ENCODE data around the gene CNTN3.

CNTN3 gene

DNA sequence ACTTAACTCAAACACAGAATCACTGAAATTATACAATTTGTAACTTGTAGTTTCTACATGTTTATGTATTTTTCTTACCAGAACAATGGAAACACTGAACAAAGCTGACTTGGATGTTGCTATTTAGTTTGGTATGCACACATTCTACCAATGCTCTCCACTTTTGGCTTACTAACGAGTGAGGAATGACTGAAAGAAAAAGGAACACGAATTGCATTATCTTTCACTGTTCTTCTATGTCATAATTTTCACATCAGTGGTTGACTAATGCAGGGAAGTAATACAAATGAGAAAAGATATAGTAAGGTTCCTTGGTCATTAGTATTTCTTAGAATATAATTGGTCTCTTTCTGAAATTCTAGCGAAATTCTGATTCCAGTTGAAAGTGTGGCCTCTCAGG is 9.8 kb upstream of the CNTN3 start:
- WGBS, result 50% methylated on average over 1 of the region's 3 CpGs
- Histone ChIP-seq H3K23ac (ENCODE audit: low read length in 2 of 2) (no peak overlapping the region), H4K91ac (ENCODE audit: low read length) (no peak overlapping the region), H3K18ac (ENCODE audit: low read depth in 1 of 2, low read length in 2 of 2) (no peak overlapping the region), H2BK120ac (ENCODE audit: low read depth, low read length) (no peak overlapping the region), H2BK12ac (ENCODE audit: low read length in 2 of 2) (no peak overlapping the region), H3K4me3 (ENCODE audit: insufficient read depth in 1 of 2, low read depth in 1 of 2, low read length in 2 of 2) (no peak overlapping the region), H3K4ac (ENCODE audit: low read depth in 1 of 2, low read length in 2 of 2) (no peak overlapping the region), H3K4me1 (ENCODE audit: control insufficient read depth, insufficient read depth, low read depth, low read length) (no peaks in the 10 kb centered on the region), H3K36me3 (ENCODE audit: control insufficient read depth in 1 of 2, insufficient read depth in 2 of 2, low read depth in 1 of 2, low read length in 2 of 2) (no peaks in the 10 kb centered on the region), H3K9me3 (ENCODE audit: control insufficient read depth, low read length) (no peaks in the 10 kb centered on the region), H2AK5ac (ENCODE audit: low read length, severe bottlenecking) (no peak overlapping the region), H3K27me3 (ENCODE audit: control insufficient read depth in 1 of 2, insufficient read depth in 1 of 2, low read length in 2 of 2) (no peaks in the 10 kb centered on the region), H4K8ac (ENCODE audit: low read length) (no peak overlapping the region), H3K79me1 (replicated peaks; ENCODE audit: low read length, poor library complexity, severe bottlenecking) (no peaks in the 10 kb centered on the region), H3K14ac (ENCODE audit: low read length in 2 of 2) (no peak overlapping the region), H3K27ac (ENCODE audit: low read length, poor library complexity, severe bottlenecking) (no peak overlapping the region), H2BK5ac (ENCODE audit: low read depth, low read length, poor library complexity, severe bottlenecking) (no peak overlapping the region), H3K9ac (ENCODE audit: low read length) (no peak overlapping the region), H3K4me2 (ENCODE audit: low read length, poor library complexity, severe bottlenecking) (no peak overlapping the region), H2BK15ac (ENCODE audit: low read depth, poor library complexity, severe bottlenecking) (no peak overlapping the region), H2AFZ (ENCODE audit: low read depth, low read length) (no peak overlapping the region)
- no peak for DNase-seq

DNA sequence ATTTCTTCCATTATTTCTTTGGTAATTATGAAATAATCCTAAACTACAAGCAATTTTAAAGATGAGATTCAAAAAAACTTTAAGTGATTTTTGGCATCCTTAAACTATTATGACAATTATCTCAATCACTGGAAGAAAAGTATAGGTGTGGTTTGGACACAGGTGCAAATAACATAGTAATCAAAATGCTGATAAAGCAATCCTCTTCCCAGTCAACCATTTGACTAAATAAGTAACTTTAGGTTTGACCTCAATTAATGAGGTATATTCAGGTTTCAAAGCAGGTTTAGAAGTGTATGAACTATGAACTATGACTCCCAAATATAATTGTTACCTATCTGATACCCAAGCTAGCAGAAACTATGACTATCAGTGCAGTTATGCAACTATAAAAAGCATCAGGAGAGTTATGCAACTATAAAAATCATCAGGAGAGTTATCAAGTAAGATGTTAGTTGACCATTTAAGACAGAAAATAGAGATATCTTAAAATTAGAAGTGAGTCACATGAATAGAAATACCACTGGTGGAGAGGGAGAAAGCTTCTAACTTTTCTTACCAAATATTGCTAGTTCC is 8.9 kb upstream of the CNTN3 start:
- Histone ChIP-seq H3K18ac (ENCODE audit: low read depth in 1 of 2, low read length in 2 of 2) (no peak overlapping the region), H3K4me1 (ENCODE audit: control insufficient read depth, insufficient read depth, low read depth, low read length) (no peaks in the 10 kb centered on the region), H3K79me1 (replicated peaks; ENCODE audit: low read length, poor library complexity, severe bottlenecking) (no peaks in the 10 kb centered on the region), H2BK15ac (ENCODE audit: low read depth, poor library complexity, severe bottlenecking) (no peak overlapping the region), H2BK120ac (ENCODE audit: low read depth, low read length) (no peak overlapping the region), H3K4me3 (ENCODE audit: insufficient read depth in 1 of 2, low read depth in 1 of 2, low read length in 2 of 2) (no peak overlapping the region), H2BK12ac (ENCODE audit: low read length in 2 of 2) (no peak overlapping the region), H3K9ac (ENCODE audit: low read length) (no peak overlapping the region), H2BK5ac (ENCODE audit: low read depth, low read length, poor library complexity, severe bottlenecking) (no peak overlapping the region), H2AK5ac (ENCODE audit: low read length, severe bottlenecking) (no peak overlapping the region), H3K14ac (ENCODE audit: low read length in 2 of 2) (no peak overlapping the region), H2AFZ (ENCODE audit: low read depth, low read length) (no peak overlapping the region), H4K91ac (ENCODE audit: low read length) (no peak overlapping the region), H3K27me3 (ENCODE audit: control insufficient read depth in 1 of 2, insufficient read depth in 1 of 2, low read length in 2 of 2) (no peaks in the 10 kb centered on the region), H3K4ac (ENCODE audit: low read depth in 1 of 2, low read length in 2 of 2) (no peak overlapping the region), H3K23ac (ENCODE audit: low read length in 2 of 2) (no peak overlapping the region), H3K36me3 (ENCODE audit: control insufficient read depth in 1 of 2, insufficient read depth in 2 of 2, low read depth in 1 of 2, low read length in 2 of 2) (no peaks in the 10 kb centered on the region), H4K8ac (ENCODE audit: low read length) (no peak overlapping the region), H3K27ac (ENCODE audit: low read length, poor library complexity, severe bottlenecking) (no peak overlapping the region), H3K4me2 (ENCODE audit: low read length, poor library complexity, severe bottlenecking) (no peak overlapping the region), H3K9me3 (ENCODE audit: control insufficient read depth, low read length) (no peaks in the 10 kb centered on the region)
- no peak for DNase-seq

DNA sequence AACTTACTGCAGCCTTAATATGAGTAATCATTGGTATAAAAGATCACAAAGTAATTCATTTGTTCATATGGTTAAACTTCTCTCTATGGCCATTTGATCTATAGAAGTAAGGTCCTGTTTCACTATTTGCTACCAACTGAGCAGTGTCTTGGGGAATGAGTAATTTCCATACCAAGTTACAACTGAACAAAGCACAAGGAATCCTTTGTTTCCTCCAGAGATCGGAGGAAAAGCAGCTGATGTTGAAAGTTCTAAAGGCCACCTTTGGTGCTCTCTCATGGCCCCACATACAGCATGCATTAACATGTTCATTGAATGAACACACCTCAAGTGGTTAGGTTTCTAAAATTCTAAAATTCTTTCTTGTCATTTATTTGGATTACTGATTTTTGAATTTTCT is 7.1 kb upstream of the CNTN3 start:
- Histone ChIP-seq H2BK15ac (ENCODE audit: low read depth, poor library complexity, severe bottlenecking) (no peak overlapping the region), H2AK5ac (ENCODE audit: low read length, severe bottlenecking) (no peak overlapping the region), H3K36me3 (ENCODE audit: control insufficient read depth in 1 of 2, insufficient read depth in 2 of 2, low read depth in 1 of 2, low read length in 2 of 2) (no peaks in the 10 kb centered on the region), H2AFZ (ENCODE audit: low read depth, low read length) (no peak overlapping the region), H3K4me1 (ENCODE audit: control insufficient read depth, insufficient read depth, low read depth, low read length) (no peaks in the 10 kb centered on the region), H3K23ac (ENCODE audit: low read length in 2 of 2) (no peak overlapping the region), H3K9ac (ENCODE audit: low read length) (no peak overlapping the region), H3K18ac (ENCODE audit: low read depth in 1 of 2, low read length in 2 of 2) (no peak overlapping the region), H2BK12ac (ENCODE audit: low read length in 2 of 2) (no peak overlapping the region), H3K4me2 (ENCODE audit: low read length, poor library complexity, severe bottlenecking) (no peak overlapping the region), H3K4me3 (ENCODE audit: insufficient read depth in 1 of 2, low read depth in 1 of 2, low read length in 2 of 2) (no peak overlapping the region), H3K9me3 (ENCODE audit: control insufficient read depth, low read length) (no peaks in the 10 kb centered on the region), H2BK120ac (ENCODE audit: low read depth, low read length) (no peak overlapping the region), H3K27me3 (ENCODE audit: control insufficient read depth in 1 of 2, insufficient read depth in 1 of 2, low read length in 2 of 2) (no peaks in the 10 kb centered on the region), H4K8ac (ENCODE audit: low read length) (no peak overlapping the region), H2BK5ac (ENCODE audit: low read depth, low read length, poor library complexity, severe bottlenecking) (no peak overlapping the region), H3K79me1 (replicated peaks; ENCODE audit: low read length, poor library complexity, severe bottlenecking) (no peaks in the 10 kb centered on the region), H3K14ac (ENCODE audit: low read length in 2 of 2) (no peak overlapping the region), H4K91ac (ENCODE audit: low read length) (no peak overlapping the region), H3K27ac (ENCODE audit: low read length, poor library complexity, severe bottlenecking) (no peak overlapping the region), H3K4ac (ENCODE audit: low read depth in 1 of 2, low read length in 2 of 2) (no peak overlapping the region)
- 85% methylated on average over 1 of the region's 1 CpG for WGBS
- DNase-seq, result no peak

DNA sequence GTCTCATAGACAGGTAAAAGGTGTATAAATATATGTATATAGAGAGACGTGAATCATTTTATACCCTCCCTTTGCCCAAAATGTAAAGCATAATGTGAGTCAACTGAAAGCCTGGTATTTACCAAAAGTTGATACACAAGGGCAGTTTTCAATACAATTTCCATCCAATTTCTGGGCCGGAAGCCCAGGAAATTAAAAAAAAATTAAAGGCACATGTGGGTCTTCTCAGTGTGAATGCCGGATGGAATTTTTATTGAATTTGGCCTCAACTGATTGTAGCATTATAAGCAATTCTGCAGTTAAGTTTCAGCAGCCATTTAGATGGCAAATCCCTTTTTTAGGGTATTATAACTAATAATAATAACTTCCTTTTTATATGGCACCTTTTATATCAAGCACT is 3.3 kb upstream of the CNTN3 start:
- Histone ChIP-seq H2BK5ac (ENCODE audit: low read depth, low read length, poor library complexity, severe bottlenecking) (no peak overlapping the region), H3K23ac (ENCODE audit: low read length in 2 of 2) (no peak overlapping the region), H3K18ac (ENCODE audit: low read depth in 1 of 2, low read length in 2 of 2) (no peak overlapping the region), H3K9me3 (ENCODE audit: control insufficient read depth, low read length) (no peaks in the 10 kb centered on the region), H3K14ac (ENCODE audit: low read length in 2 of 2) (no peak overlapping the region), H3K27me3 (ENCODE audit: control insufficient read depth in 1 of 2, insufficient read depth in 1 of 2, low read length in 2 of 2) (peaks cover 5 to 19% of the 10 kb centered on the region in 2 experiments), H2BK12ac (ENCODE audit: low read length in 2 of 2) (no peak overlapping the region), H3K9ac (ENCODE audit: low read length) (no peak overlapping the region), H2AK5ac (ENCODE audit: low read length, severe bottlenecking) (no peak overlapping the region), H3K27ac (ENCODE audit: low read length, poor library complexity, severe bottlenecking) (no peak overlapping the region), H3K4me2 (ENCODE audit: low read length, poor library complexity, severe bottlenecking) (no peak overlapping the region), H4K91ac (ENCODE audit: low read length) (no peak overlapping the region), H3K79me1 (replicated peaks; ENCODE audit: low read length, poor library complexity, severe bottlenecking) (no peaks in the 10 kb centered on the region), H2BK15ac (ENCODE audit: low read depth, poor library complexity, severe bottlenecking) (no peak overlapping the region), H3K4ac (ENCODE audit: low read depth in 1 of 2, low read length in 2 of 2) (no peak overlapping the region), H2AFZ (ENCODE audit: low read depth, low read length) (no peak overlapping the region), H4K8ac (ENCODE audit: low read length) (no peak overlapping the region), H2BK120ac (ENCODE audit: low read depth, low read length) (no peak overlapping the region), H3K4me1 (ENCODE audit: control insufficient read depth, insufficient read depth, low read depth, low read length) (peaks cover 1% of the 10 kb centered on the region), H3K36me3 (ENCODE audit: control insufficient read depth in 1 of 2, insufficient read depth in 2 of 2, low read depth in 1 of 2, low read length in 2 of 2) (no peaks in the 10 kb centered on the region), H3K4me3 (ENCODE audit: insufficient read depth in 1 of 2, low read depth in 1 of 2, low read length in 2 of 2) (no peak overlapping the region)
- no peak for DNase-seq
- no CpG with 5 or more reads among the region's 3 CpGs for WGBS

Data from mesenchymal stem cell (in vitro differentiated cells and primary cell).